K562 (cell line): ENCODE measurements around the gene CEMIP2. TPM values are rescaled to one million over a fixed set of nuclear protein-coding genes. Genes with fewer than 3 reads are reported as not detected.

Experiments used
- ATAC-seq: fragments of 200-7000 bp; cut with Tn5 transposase; 3 replicates; pipeline ENCODE4 v1.9.1; 2020; ENCODE audit warnings: moderate library complexity
- BruUV-seq: library from RNA; stranded (reverse); fragments of 400-500 nt; replicated peaks from 2 replicates; lab custom pipeline; 2021; lab: Mats Ljungman, UMichigan
- CTCF ChIA-PET: fragments of 300-600 bp; formaldehyde crosslinking; extraction: SDS; loops from one replicate; lab custom pipeline; 2021; ENCODE audit warnings: low intra/inter-chr PET ratio; lab: Yijun Ruan, JAX
- POLR2A ChIA-PET: fragments of 300-600, 350-650 bp; sonication (Branson Sonifier 250); formaldehyde crosslinking; extraction: SDS; loops from one replicate; lab custom pipeline; 2021; ENCODE audit warnings: antibody characterized with exemption, inconsistent platforms; lab: Yijun Ruan, JAX
- DNase-seq, 4 experiments: peaks; one replicate each; pipeline versions ENCODE4 v3.0.0 to v3.0.0-alpha.2; 2011 to 2018; ENCODE audit warnings: low spot score in 3 of 4, mixed read lengths in 3 of 4; ENCODE audit errors: extremely low read depth in 1 of 4
- FAIRE-seq: peaks from 2 replicates; lab custom pipeline; 2011; peaks lifted over from hg19 to GRCh38; lab: Jason Lieb, UNC
- H2AFZ ChIP-seq: 2 replicates; pipeline ENCODE4 v1.6.0; 2011; ENCODE audit warnings: low read depth, low read length, control low read depth, inconsistent platforms
- H3K27ac ChIP-seq: fragments of 200-600 bp; 3 replicates; pipeline ENCODE4 v1.8.0; 2011; ENCODE audit warnings: low read depth, mild to moderate bottlenecking, control low read depth, inconsistent platforms, low read length, moderate library complexity, mixed read lengths; ENCODE audit errors: extremely low read depth
- H3K27me3 ChIP-seq, 2 experiments: fragments of 300-600 bp in 1 of 2; 2 replicates in 1 of 2; 3 replicates in 1 of 2; pipeline versions ENCODE4 v1.6.0 to v1.8.0; 2011; ENCODE audit warnings: inconsistent platforms in 2 of 2, low read length in 2 of 2, mild to moderate bottlenecking in 1 of 2, mixed read lengths in 1 of 2, moderate library complexity in 1 of 2; ENCODE audit not compliant: control insufficient read depth in 2 of 2, insufficient read depth in 2 of 2
- H3K36me3 ChIP-seq: fragments of 300-600 bp; 3 replicates; pipeline ENCODE4 v1.8.0; 2011; ENCODE audit warnings: mild to moderate bottlenecking, low read length, inconsistent platforms; ENCODE audit not compliant: control insufficient read depth, insufficient read depth
- H3K4me1 ChIP-seq, 2 experiments: fragments of 200-600 bp in 1 of 2; replicated peaks in 1 of 2; 2 replicates in 1 of 2; 3 replicates in 1 of 2; pipeline versions ENCODE4 v1.5.1 to v1.8.0; 2011; ENCODE audit warnings: inconsistent platforms in 2 of 2, low read length in 2 of 2, mild to moderate bottlenecking in 1 of 2, mixed read lengths in 1 of 2, moderate library complexity in 1 of 2; ENCODE audit not compliant: control insufficient read depth in 2 of 2, insufficient read depth in 2 of 2
- H3K4me2 ChIP-seq: 2 replicates; pipeline ENCODE4 v1.6.1; 2011; ENCODE audit warnings: low read length, control low read depth, inconsistent platforms, mixed read lengths; ENCODE audit not compliant: insufficient read depth
- H3K4me3 ChIP-seq: fragments of 200-600 bp; sonication (generic), shearing (Covaris generic); 2 replicates; pipeline ENCODE4 v1.5.1; 2016; ENCODE audit warnings: control low read depth, inconsistent platforms
- H3K79me2 ChIP-seq: fragments of 200-600 bp; 3 replicates; pipeline ENCODE4 v1.8.0; 2011; ENCODE audit warnings: low read length, inconsistent platforms; ENCODE audit not compliant: control insufficient read depth, insufficient read depth
- H3K9ac ChIP-seq, 2 experiments: 2 replicates each; pipeline versions ENCODE4 v1.6.0 to v1.6.1; 2011; ENCODE audit warnings: low read depth in 2 of 2, low read length in 2 of 2, control low read depth in 1 of 2, inconsistent platforms in 1 of 2, mild to moderate bottlenecking in 1 of 2, mixed read lengths in 1 of 2; ENCODE audit not compliant: insufficient read depth in 1 of 2
- H3K9me1 ChIP-seq: one replicate; pipeline ENCODE4 v1.6.0; 2011; ENCODE audit warnings: inconsistent platforms, mild to moderate bottlenecking, low read length, moderate library complexity; ENCODE audit not compliant: control insufficient read depth, insufficient read depth
- H3K9me3 ChIP-seq: replicated peaks from 2 replicates; pipeline ENCODE4 v1.5.1; 2011; ENCODE audit warnings: low read depth, low read length, inconsistent platforms; ENCODE audit not compliant: control insufficient read depth, insufficient read depth
- H4K20me1 ChIP-seq: replicated peaks from 2 replicates; pipeline ENCODE4 v1.6.1; 2011; ENCODE audit warnings: low read length, inconsistent platforms, mixed read lengths; ENCODE audit not compliant: control insufficient read depth, insufficient read depth
- BDP1 ChIP-seq: IDR thresholded peaks from 3 replicates; pipeline ENCODE4 v1.6.1; 2011; ENCODE audit not compliant: insufficient read length, insufficient read depth
- EGR1 ChIP-seq: fragments of 450-650 bp; conservative IDR thresholded peaks from 2 replicates; pipeline ENCODE4 v1.6.1; 2017; ENCODE audit warnings: mild to moderate bottlenecking
- HOMEZ ChIP-seq: fragments of 250-450 bp; sonication (Bioruptor Pico); IDR thresholded peaks from 2 replicates; pipeline ENCODE4 v1.4.0; 2020; ENCODE audit warnings: mild to moderate bottlenecking, moderate library complexity
- MECOM ChIP-seq: fragments of 250-450 bp; sonication (Bioruptor Pico); IDR thresholded peaks from 2 replicates; pipeline ENCODE4 v1.8.0; 2022; ENCODE audit warnings: inconsistent platforms
- NEUROD1 ChIP-seq: fragments of 150-350 bp; IDR thresholded peaks from 2 replicates; pipeline ENCODE4 v1.6.1; 2014; ENCODE audit warnings: borderline replicate concordance, low read length, low read depth; ENCODE audit not compliant: partially characterized antibody
- NFIX ChIP-seq: fragments of 250-450 bp; sonication (Bioruptor Pico); IDR thresholded peaks from 2 replicates; pipeline ENCODE4 v1.4.0; 2020; ENCODE audit warnings: low read depth, mild to moderate bottlenecking, moderate library complexity
- NR2C2 ChIP-seq, 2 experiments: fragments of 200-800 bp in 1 of 2; sonication (Bioruptor generic) in 1 of 2; sonication (generic) in 1 of 2; formaldehyde crosslinking in 1 of 2; IDR thresholded peaks; 2 replicates each; pipeline versions ENCODE4 v1.6.1 to v1.8.0; 2016 to 2022; ENCODE audit warnings: mild to moderate bottlenecking in 1 of 2, missing compliant biosample characterization in 1 of 2, missing genetic modification characterization in 1 of 2, missing genetic modification reagents in 1 of 2
- PCBP2 ChIP-seq: fragments of 200-400 bp; formaldehyde crosslinking; IDR thresholded peaks from 2 replicates; pipeline ENCODE4 v1.6.1; 2018; ENCODE audit warnings: low read length, low read depth, mild to moderate bottlenecking, moderate library complexity; ENCODE audit not compliant: poor library complexity, severe bottlenecking
- TEAD2 ChIP-seq: fragments of 450-650 bp; IDR thresholded peaks from 2 replicates; pipeline ENCODE4 v1.6.1; 2016; ENCODE audit warnings: missing genetic modification characterization, control low read depth, missing compliant biosample characterization
- TOE1 ChIP-seq, 2 experiments: fragments of 450-650 bp in 1 of 2; sonication (generic) in 1 of 2; formaldehyde crosslinking in 1 of 2; IDR thresholded peaks; 2 replicates each; pipeline versions ENCODE4 v1.7.1 to v1.8.0; 2016 to 2022; ENCODE audit warnings: borderline replicate concordance in 2 of 2, mild to moderate bottlenecking in 2 of 2, antibody characterized with exemption in 1 of 2, inconsistent platforms in 1 of 2, low read depth in 1 of 2, missing genetic modification reagents in 1 of 2, moderate library complexity in 1 of 2
- TSHZ1 ChIP-seq: fragments of 250-450 bp; sonication (Bioruptor Pico); IDR thresholded peaks from 2 replicates; pipeline ENCODE4 v1.4.0; 2020; ENCODE audit warnings: mild to moderate bottlenecking, moderate library complexity
- ZC3H8 ChIP-seq: fragments of 450-650 bp; IDR thresholded peaks from 2 replicates; pipeline ENCODE4 v1.6.1; 2017
- ZNF445 ChIP-seq: fragments of 250-450 bp; sonication (Bioruptor Pico); IDR thresholded peaks from 2 replicates; pipeline ENCODE4 v1.4.0; 2020; ENCODE audit warnings: low read depth, mild to moderate bottlenecking, moderate library complexity
- ZNF655 ChIP-seq: fragments of 250-450 bp; sonication (Bioruptor Pico); IDR thresholded peaks from 2 replicates; pipeline ENCODE4 v1.5.0; 2021
- WGBS: fragments of 100-300 bp; shearing (Covaris generic); methylation state at CpG from one replicate; pipeline ENCODE4 v1.1.6; 2016; ENCODE audit warnings: low coverage, mixed read lengths; ENCODE audit not compliant: insufficient coverage; ENCODE audit errors: missing lambda C conversion rate; 5-methylcytosine and 5-hydroxymethylcytosine counted together
- in situ Hi-C: fragments of 300-500 bp; cut with MboI; formaldehyde crosslinking; loops from 4 replicates; pipeline ENCODE4 v1.15.0; 2018; ENCODE audit warnings: inconsistent platforms, mixed read lengths
- intact Hi-C: fragments of 100-400 bp; cut with micrococcal nuclease; formaldehyde crosslinking; loops from 2 replicates; pipeline ENCODE4 v1.14.2; 2022
- polyA plus RNA-seq, 8 experiments: library from polyadenylated mRNA; depleted of rRNA in 4 of 8; stranded (reverse) in 5 of 8; unstranded in 3 of 8; fragments of >200 nt; fragmentation: Nextera tagmentation in 2 of 8; fragmentation: Illumina TruSeq in 1 of 8; extraction: Ambion mirVana in 2 of 8; extraction: Trizol in 1 of 8; gene quantifications; 2 replicates each; pipeline versions ENCODE4 v1.2.1 to v1.2.3, GENCODE V29; 2011 to 2014; ENCODE audit warnings: inconsistent platforms in 1 of 8, missing spikeins in 1 of 8
- total RNA-seq, 7 experiments: library from RNA; depleted of rRNA in 6 of 7; stranded (reverse); fragments of >200 nt in 6 of 7; fragmentation: Illumina TruSeq in 2 of 7; extraction: Trizol in 2 of 7; gene quantifications; 2 replicates each; pipeline versions ENCODE4 v1.2.1 to v1.2.3, GENCODE V29; 2011 to 2021; ENCODE audit warnings: low replicate concordance in 1 of 7

The CEMIP2 gene
- total and polyA plus RNA-seq, 9 of the 15 experiments (the other 6 are each of a cell fraction or from before 2014, with no cell fraction given) = 5.4 to 29.9 (median 14.2) TPM

GRCh38 chr9:71737455-71737854 lies 30.9 kb downstream of the CEMIP2 start (continued):
- TF ChIP-seq ZNF655 (CRISPR knock-in tag) = no peak
- TF ChIP-seq TEAD2 (tag) = no peak

GRCh38 chr9:71736236-71736635 lies 32.1 kb downstream of the CEMIP2 start:
- no peaks in the 10 kb centered on the region for H4K20me1 ChIP-seq
- ChIA-PET CTCF (no interaction called here), POLR2A (interaction anchor here (0.8 kb wide), 1 partner anchor 89 kb away, joined by 4 read pairs; no protein-coding TSS in a partner anchor)
- peaks cover 24% of the 10 kb centered on the region; the same call in 1 of the 3 replicates for H3K36me3 ChIP-seq
- DNase-seq = no peak
- H3K9me3 ChIP-seq = no peaks in the 10 kb centered on the region
- FAIRE-seq = no peak
- peaks cover 0 to 3% of the 10 kb centered on the region in 2 experiments; a peak in 4 of 5 replicates for H3K4me1 ChIP-seq
- no peak overlapping the region for H3K4me3 ChIP-seq
- H3K9ac ChIP-seq = no peak overlapping the region
- in situ Hi-C loops = no loop called here
- H3K79me2 ChIP-seq = no peaks in the 10 kb centered on the region
- WGBS = 89% methylated on average over 4 of the region's 4 CpGs
- no peak overlapping the region for H3K27ac ChIP-seq
- no peak for ATAC-seq
- no TSS peak for BruUV-seq
- intact Hi-C loops = no loop called here
- no peak overlapping the region for H3K4me2 ChIP-seq
- no peaks in the 10 kb centered on the region for H3K9me1 ChIP-seq
- H3K27me3 ChIP-seq = no peaks in the 10 kb centered on the region
- H2AFZ ChIP-seq = no peak overlapping the region
- TF ChIP-seq PCBP2 (no peak), TOE1 (IDR thresholded peaks at IDR 0.05; ENCODE audit: borderline replicate concordance) (no peak), TOE1 (CRISPR knock-in tag; IDR thresholded peaks at IDR 0.05; ENCODE audit: borderline replicate concordance, low read depth) (no peak), NFIX (CRISPR knock-in tag) (no peak), BDP1 (no peak), EGR1 (no peak), NEUROD1 (no peak), ZC3H8 (no peak), TSHZ1 (CRISPR knock-in tag) (no peak), NR2C2 (CRISPR knock-in tag; IDR thresholded peaks at IDR 0.05) (no peak), NR2C2 (tag; IDR thresholded peaks at IDR 0.05) (no peak), MECOM (CRISPR knock-in tag) (no peak), HOMEZ (CRISPR knock-in tag) (no peak), ZNF445 (no peak)
